Activated T-cell treated with anti-CD3 and anti-CD28 coated beads, Interleukin-2, amount 50 U/mL, for 48 hours (primary cell): ENCODE results near the gene CNTNAP5.

Experiments used
- DNase-seq, 2 experiments: peaks; one replicate each; pipeline ENCODE4 v3.0.0-alpha.2; 2020

CNTNAP5 gene

DNA sequence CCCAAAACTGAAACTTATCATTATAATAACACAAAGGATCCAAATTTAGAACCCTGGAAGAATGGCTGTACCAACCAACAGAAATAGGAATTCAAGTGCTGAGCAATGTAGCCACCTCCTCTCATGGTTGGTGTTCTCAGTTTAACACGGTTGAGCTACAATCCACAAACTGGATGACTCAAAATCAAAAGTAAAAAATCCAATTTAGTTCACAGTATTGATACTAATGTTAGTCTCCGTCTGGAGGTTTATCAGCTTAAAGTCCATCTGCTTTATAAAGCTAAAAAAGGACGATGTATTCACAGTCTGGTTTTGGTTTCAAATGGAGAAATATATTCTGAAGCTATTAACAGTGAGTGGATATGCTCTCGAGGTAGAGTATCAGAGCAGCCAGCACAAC lies 40.5 kb downstream of the CNTNAP5 start:
- DNase-seq = no peak

- DNase-seq = no peak
Measured at GRCh38 chr2:124066776-124067175, 41.7 kb downstream of the CNTNAP5 start.

DNA sequence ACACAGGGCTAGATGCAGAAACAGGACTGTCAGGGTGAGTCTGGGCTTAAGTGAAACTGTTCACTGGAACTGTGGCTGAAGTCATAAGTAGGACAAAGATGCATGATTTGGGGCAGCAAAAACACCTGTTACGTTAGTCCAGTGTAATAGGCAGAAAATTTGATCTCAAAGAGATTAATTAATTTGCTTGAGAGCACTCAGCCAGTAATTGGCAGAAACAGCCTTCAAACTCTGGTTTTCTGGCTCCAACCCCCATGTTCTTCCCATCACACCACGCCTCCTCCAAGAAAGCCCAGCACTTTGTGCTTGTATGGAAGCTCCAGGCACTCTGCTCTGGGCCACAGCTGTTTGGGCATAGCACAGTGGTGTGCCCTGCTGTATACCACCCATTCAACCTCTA lies 54.0 kb downstream of the CNTNAP5 start:
- DNase-seq = no peak

DNA sequence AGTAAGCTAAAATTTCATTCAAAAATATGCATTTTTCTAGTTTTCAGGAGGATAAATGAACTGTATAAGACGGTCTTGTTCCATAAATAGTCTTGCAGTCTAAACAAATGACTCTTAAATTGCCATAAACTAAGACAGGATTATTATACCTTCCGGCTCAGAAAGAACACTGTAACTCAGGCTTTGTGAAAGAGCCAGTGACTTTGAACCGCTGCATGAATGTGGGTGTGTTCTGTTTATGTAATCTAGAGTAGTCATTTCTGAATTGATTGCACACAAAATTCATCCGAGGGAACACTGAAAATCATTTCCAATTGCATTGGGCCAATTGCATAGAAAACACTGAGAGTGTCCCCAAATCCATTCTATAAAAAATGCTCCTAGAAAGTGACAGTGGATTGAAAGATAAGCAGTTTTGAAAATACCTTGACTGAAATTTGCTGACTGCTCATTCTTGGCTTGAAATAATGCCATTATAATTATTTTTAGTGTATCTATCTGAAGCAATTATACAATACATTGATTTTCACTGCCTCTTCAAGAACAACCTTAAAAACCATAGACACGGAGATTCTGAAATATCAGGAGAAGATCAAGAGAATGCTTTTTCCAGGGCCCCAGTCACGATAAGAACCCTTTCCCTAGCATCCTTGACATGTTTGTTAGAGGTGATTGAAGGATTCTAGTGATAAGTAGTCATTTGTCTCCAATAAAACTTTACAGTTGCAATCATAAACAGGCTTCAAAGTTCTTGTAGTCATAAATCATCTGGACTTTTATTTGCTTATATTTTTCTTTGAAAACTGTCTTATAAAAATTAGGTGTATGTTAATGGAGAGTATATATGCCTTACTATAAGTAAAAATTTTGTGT lies 55.4 kb downstream of the CNTNAP5 start:
- no peak for DNase-seq

DNA sequence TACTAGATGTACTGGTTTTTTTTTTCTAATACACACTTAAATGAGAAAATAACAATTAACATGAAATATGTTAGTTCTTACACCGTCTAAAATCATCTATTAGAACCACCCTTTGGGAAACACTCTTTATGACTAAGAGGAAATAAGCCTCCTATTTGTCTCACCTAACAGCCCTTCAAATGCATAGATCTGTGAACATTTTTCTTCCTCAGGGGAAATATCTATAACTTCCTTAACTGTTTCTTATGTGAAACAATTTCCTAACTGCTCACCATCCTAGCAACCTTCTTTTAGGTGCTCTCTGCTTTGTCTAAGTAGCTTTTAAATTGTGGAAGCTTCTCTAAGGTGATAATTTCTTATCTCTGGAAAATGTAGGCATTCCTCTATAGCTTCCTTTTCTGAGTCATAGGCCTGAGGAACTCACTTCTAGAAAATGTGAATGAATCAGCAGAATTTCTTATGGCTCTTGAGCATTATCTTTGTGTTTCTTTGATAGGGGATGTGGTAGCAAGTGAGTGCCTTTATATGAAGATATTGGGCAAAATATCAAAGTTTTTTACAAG lies 56.1 kb downstream of the CNTNAP5 start:
- DNase-seq = no peak

- DNase-seq = no peak
Measured at GRCh38 chr2:124088616-124089015, 63.5 kb downstream of the CNTNAP5 start.

GRCh38 chr2:124091721-124092120 lies 66.6 kb downstream of the CNTNAP5 start:
- no peak for DNase-seq

GRCh38 chr2:124092651-124093050 lies 67.6 kb downstream of the CNTNAP5 start:
- DNase-seq = no peak

DNA sequence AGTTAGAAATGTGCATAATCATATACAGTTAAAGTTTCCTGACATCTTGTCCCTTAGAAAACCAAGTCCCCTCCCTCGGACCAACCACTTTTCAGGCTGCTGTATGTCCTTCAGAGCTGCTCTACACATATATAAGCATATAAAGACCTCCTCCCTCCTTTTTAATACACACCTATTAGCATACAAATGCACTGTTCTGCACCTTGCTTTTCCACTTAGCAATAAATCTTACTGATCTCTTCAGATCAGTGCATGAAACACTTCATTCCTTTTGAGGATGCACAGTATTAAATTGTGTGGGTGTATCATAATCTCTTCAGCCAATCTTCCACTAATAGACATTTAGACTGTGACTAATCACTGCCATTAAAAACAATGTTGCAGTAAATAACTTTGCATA lies 79.8 kb downstream of the CNTNAP5 start:
- DNase-seq = no peak

DNA sequence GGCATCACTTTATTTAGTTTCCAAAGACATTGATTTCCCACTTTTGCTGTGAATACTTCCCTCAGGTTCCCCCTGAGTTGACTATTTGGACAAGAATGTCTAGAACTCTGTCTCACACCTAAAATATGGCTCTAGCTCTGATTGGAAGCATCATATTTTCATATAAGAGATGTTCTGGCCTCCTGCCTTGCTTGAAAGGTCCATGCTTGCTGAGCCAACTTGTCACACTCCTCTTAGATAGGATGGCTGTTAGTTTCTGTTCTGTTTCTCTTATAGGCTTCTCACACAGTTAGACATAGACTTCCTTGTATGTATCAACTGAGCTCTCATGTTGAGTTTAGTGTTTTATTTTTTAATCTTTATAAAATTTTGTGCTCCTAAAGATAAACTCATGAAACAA lies 87.1 kb downstream of the CNTNAP5 start:
- DNase-seq = no peak

GRCh38 chr2:124112966-124113365 lies 87.9 kb downstream of the CNTNAP5 start:
- DNase-seq = no peak

- DNase-seq = no peak
Measured at GRCh38 chr2:124120246-124120645, 95.2 kb downstream of the CNTNAP5 start.

DNA sequence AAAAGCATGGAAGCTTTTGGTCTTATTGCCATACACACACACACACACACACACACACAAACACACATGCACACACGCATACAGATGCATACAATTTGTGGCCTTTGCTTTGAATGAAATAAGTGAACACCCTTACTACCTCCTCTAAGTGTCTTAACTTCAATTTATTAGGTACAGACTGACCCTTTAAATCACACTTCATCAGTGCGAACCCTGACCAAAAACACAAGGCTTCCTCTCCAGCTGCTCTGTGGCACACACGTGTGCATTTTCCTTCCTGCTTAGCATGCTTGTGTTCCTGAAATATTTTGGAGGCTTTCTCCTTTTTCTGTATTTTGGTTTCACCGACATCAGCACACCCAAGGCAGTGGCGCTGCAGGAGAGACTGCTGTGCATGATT lies 96.0 kb downstream of the CNTNAP5 start:
- no peak for DNase-seq

GRCh38 chr2:124121760-124122275 lies 96.7 kb downstream of the CNTNAP5 start:
- DNase-seq = no peak

DNA sequence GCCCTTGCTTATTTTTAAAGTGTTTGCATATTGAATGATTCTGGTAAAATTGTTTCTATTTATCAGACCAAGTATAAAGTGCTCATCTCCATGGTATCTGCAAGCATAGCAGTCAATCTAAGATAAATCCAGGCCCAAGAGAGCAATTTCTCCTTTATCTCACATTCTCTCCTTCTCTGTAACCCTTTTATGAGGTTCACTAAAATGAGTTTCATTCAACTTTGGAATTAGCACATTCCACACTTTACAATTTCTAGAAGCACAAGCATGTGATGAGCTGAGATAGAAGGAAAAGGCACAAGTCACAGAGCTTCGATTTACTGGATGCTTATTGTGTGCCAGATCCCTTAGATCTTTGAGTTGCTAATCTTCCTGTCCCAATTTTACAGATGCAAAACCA lies 97.3 kb downstream of the CNTNAP5 start:
- no peak for DNase-seq

- no peak for DNase-seq
Measured at GRCh38 chr2:124131276-124131675, 106.2 kb downstream of the CNTNAP5 start.

DNA sequence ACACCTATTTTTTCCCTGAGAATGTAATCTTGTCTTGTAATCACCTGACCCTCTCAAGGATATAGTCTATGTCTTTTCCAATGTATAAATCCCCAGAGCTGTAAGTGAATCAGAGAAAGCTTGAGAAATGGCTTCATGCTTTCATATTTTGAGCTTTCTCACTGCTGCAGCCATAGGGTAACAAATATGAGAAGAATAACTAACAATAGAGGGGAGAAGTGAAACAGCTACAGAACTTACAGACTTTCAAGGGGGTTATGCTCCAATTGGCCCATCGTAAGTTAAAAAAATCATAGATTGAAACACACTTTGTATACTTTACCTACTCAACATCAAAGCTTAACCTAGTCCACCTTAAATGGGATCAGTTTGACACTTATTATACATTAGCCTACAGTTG lies 111.0 kb downstream of the CNTNAP5 start:
- DNase-seq = no peak

- no peak for DNase-seq
Measured at GRCh38 chr2:124138076-124138475, 113.0 kb downstream of the CNTNAP5 start.

GRCh38 chr2:124145982-124146381 lies 120.9 kb downstream of the CNTNAP5 start:
- DNase-seq = no peak

DNA sequence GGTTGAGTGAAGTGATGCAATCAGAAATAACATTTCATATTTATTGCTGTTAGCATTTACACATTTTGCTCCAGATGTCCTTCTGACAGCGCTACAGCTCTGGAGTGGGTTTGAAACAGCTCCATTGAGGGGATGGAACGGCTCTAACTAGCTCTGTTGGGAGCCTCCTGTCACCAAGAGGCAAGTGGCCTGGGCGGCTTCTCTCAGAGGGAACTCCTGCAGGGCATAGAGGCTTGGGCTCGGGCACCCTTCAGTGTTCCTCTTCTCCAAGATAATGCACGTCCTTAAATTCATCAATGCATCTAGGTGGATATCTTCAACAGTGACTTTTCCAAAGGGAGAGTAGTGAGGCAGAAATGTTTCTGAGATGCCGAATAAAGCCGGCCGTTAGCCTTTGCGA lies 122.5 kb downstream of the CNTNAP5 start:
- no peak for DNase-seq

GRCh38 chr2:124149571-124149970 lies 124.5 kb downstream of the CNTNAP5 start:
- DNase-seq = no peak

DNA sequence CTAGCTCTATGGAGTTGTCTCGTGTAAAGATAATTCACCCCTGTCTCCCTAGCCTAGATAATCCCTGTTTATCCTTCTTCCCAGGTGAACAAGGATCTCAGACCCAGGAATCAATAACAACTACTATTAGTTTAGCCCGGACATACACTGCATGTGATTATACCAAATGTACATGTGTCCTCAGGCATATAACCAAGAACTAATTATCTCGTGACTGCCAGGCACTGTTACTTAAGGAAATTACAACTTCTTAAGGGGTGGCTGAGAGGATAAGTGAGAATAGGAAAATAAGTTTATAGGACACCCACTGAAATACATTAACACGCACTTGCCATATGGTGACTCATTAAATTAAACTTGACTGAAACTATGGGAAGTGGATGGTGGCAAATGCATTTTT lies 126.6 kb downstream of the CNTNAP5 start:
- DNase-seq = no peak

DNA sequence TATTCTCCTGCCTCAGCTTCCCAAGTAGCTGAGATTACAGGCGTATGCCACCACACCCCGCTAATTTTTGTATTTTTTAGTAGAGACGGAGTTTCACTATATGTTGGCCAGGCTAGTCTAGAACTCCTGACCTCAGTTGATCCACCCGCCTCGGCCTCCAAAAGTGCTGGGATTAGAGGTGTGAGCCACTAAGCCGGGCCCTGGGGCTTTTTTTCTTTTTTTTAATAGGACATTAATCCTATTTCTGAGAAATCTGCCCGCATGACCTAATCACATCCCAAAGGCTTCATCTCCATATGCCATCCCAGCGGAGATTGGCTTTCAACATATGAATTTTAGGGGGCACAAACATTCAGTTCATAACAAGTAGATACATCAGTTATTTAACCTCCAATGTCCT lies 128.6 kb downstream of the CNTNAP5 start:
- no peak for DNase-seq

DNA sequence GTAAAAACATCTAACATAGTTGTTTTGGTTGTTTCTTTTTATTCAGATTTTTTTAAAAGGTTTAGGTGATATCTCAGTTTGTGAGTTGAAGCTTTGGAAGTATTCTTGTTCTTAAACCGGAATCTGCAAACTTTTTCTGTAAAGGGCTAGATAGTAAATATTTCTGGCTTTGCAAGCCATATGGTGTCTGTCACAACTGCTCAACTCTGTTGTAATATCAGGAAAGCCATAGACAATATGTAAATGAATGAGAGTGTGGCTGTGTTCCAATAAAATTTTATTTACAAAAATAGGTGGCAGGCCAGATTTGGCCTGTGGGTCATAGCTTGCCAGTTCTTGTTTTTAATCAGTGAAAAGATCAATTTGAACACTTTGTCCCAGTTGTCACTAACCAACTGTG lies 134.1 kb downstream of the CNTNAP5 start:
- no peak for DNase-seq

- DNase-seq = no peak
Measured at GRCh38 chr2:124161542-124161941, 136.5 kb downstream of the CNTNAP5 start.
